Measurements from ENCODE around the gene SCAP.
"Not testable (repeated sequence)": the region's sequence is repeated elsewhere in the genome, so short reads cannot be mapped to it uniquely, and the experiment has no call there.

The SCAP gene

DNA sequence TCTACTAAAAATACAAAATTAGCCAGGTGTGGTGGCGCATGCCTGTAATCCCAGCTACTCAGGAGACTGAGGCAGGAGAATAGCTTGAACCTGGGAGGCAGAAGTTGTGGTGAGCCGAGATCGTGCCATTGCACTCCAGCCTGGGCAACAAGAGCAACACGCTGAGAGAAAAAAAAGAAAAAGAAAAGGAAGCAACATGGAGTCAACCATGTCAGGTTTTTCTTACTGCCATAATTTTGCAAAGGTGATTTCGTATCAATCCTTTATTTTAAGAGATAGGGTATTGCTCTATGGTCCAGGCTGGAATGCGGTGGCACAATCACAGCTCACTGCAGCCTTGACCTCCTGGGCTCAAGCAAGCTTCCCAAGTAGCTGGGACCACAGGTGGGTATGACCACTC, 4.5 kb upstream of the SCAP start:
- not testable (repeated sequence) for DNase-seq

DNA sequence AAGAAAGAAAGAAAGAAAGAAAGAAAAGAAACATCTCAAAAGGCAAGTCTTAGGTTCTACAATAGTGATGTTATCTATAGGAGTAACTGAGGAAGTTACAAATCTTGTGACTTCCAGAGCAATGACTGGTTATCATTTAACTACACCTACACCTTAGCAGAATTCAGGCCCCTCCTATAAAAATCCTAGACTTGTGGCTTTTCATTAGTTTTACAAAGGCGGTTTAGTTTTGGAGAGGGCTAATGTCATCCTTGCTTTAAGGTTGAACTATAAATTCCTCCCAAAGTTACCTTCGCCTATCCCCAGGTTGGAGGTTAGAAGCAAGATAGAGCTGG, 4.1 kb upstream of the SCAP start:
- no peak for DNase-seq

DNA sequence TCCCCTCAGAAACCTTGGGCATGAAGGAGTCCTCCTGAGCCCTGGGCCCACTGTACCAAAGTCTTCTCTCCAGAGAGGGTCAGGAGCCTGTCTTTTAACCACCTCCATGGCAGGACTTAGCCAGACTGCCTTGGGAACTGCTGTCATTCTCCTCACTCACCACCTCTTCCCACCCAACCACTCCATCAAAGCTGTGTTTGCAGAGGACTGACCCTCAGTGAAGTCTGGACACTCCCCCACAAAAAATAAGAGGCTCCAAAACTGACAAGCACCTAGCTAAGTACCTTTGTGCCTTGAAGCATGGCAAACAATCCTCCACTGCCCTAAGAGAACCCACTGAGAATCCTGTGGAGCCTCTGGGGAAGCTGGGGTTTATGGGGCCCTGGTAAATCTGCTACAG, 2.3 kb upstream of the SCAP start:
- no peak for DNase-seq

DNA sequence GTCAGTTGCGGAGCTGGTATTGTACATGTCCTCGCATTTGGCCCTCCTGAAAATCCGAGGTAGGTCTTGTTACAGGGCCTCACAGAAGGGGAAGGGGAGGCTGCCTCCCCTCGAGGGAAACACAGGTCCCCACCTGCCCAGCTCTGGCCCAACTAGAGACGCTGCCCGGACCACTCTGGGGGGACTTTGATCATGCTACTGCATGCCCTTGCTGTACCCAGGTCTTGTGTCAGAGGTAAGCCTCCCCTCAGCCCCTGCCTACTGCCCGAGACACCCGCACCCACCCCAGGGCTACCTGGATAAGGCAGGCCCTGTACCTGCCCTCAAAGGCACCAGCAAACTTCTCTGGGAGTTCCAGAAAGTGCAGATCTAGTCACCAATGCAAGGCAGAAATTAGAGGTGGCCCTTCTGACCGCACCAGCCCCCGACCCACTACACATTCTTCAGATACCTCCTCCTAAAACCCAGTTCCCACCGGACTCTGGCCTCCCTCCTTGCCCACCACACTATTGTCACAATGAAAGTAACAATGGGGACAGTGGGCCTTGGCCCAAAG, 981 bp upstream of the SCAP start:
- DNase-seq: no peak

DNA sequence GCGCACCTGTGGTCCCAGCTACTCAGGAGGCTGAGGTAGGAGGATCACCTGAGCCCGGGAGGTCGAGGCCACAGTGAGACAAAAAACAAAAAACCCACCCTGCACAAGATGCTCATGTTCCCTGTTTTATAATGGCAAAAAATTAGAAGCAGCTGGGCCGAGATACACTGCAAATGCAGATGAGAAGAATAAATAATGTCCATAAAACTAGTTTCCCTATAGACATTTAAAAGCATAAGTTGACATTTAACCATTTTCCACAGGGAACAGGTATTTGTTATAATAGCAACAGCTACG, 537 bp upstream of the SCAP start:
- no peak for DNase-seq

DNA sequence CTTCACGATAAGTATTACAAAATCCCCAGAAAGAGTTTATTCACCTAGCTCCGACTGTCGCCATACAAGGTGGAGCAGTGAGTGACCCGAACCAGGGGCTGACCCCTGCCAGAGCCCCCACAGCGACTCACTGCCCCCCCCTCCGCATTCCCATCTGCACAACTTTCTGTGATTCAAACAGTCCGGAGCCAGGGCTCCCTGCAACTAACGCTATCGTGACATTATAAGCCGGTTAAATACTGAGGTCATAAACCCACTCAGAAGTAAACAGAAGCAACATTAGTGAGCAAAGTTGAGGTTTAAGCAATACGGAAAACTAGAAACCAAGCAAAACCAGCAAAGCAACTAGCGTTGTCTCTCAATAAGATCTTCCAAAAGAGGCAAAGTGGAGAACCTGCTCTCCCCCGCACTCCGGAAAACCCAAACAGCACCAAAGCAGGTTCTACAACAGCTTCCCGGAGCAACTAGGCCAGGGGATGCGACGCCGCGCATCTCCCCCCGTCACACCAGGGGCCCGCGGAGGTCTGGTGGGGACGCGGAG, 642 bp downstream of the SCAP start:
- DNase-seq: no peak

DNA sequence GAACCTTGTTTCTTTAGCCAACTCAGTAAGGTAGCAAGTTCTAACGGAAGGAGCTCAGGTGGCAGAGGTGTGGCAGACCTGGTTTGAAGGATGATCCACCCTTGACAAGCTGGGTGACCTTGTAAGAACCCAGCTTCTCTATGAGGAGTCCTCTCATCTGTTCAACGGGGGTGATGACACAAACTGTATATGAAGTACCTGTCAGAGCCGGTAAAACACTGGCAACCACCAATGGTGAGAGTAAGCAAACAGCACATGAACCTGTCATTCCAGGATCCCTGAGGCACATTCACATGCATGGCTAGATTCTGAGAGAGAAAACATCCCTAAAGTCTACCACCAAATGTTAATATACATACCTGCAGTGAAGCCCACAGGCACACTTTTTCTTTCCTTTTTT, 2.4 kb downstream of the SCAP start:
- no peak for DNase-seq

DNA sequence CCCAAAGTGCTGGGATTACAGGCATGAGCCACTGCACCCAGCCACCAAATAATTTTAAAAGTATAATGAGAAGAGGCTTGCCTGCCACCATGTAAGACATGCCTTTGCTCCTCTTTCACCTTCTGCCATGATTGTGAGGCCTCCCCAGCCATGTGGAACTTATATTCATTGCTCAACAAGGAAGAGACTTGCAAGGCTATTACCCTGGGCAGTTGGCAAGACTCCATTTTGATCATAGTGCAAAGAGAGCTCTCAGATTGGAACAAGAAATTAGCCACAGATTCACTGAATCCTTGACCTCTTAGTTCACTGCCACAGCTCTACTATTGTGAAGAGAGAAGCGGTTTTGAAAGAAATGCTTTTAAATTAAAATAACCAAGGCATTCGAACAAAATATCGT, 6.1 kb downstream of the SCAP start:
- no peak for DNase-seq

DNA sequence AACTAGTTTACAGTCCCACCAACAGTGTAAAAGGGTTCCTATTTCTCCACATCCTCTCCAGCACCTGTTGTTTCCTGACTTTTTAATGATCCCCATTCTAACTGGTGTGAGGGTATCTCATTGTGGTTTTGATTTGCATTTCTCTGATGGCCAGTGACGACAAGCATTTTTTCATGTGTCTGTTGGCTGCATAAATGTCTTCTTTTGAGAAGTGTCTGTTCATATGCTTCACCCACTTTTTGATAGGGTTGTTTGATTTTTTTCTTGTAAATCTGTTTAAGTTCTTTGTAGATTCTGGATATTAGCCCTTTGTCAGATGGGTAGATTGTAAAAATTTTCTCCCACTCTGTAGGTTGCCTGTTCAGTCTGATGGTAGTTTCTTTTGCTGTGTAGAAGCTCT, 7.4 kb downstream of the SCAP start:
- DNase-seq: not testable (repeated sequence)

DNA sequence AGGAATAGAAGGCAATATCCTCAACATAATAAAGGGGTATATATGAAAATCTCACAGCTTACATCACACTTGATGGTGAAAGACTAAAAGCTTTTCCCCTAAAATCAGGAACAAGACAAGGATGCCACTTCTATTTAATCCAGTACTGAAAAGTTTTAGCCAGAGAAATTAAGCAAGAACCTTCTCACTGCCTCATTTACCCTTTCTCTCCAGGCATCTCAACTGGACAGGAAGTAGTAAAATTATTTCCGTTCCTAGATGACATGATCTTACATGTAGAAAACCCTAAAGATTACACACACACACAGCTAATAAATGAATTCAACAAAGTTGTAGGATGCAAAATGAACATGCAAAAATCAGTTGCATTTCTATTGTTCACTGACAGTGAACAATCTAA, 11.2 kb downstream of the SCAP start:
- DNase-seq: no peak

DNA sequence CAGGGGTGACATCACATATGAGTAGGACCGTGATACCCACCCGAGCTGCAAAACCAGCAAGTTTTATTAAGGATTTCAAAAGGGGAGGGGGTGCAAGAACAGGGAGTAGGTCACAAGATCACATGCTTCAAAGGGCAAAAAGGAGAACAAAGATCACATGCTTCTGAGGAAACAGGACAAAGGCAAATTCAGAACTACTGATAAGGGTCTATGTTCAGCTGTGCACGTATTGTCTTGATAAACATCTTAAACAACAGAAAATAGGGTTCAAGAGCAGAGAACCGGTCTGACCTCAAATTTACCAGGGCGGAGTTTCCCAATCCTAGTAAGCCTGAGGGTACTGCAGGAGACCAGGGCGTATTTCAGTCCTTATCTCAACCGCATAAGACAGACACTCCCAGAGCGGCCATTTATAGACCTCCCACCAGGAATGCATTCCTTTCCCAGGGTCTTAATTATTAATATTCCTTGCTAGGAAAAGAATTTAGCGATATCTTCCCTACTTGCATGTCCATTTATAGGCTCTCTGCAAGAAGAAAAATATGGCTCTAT, 16.1 kb downstream of the SCAP start:
- DNase-seq: not testable (repeated sequence)

DNA sequence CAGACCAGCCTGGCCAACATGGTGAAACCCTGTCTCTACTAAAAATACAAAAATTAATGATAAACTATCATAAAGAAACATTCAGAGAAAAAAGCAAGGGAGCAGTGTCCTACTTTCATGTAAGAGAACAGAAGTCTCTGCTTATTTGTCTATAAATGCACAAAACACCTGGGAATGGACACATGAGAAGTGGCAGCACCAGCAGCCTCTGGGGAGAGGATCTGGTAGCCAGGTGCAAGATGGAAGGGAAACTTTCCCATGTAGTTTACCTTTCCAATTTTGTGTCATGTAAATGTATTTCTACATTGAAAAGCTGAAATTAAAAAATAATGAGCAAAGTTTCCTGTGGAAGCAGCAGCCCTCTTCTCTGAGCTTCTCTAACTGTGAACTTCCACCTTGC, 18.8 kb downstream of the SCAP start:
- no peak for DNase-seq

DNA sequence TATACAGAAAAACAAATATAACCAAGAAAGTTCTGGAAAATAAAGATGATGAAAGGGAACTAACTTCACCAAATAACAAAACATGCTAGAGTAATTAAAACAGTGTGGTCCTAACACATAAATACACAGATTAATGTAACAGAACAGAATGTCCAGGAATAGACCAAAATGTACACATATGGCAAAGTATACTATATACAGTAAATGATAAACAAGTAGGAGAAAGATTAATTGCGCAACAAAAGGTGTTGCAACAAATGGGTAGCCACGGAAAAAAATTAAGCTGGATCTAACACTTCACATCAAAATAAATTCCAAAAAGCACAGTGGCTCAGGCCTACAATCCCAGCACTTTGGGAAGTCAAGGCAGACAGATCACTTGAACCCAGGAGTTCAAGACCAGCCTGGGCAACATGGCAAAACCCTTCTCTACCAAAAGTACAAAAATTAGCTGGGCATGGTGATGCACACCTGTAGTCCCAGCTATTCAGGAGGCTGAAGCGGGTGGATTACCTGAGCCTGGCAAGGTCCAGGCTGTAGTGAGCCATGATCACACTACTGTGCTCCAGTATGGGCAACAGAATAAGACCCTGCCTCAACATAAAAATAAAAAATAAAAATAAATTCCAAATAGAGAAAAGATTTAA, 19.8 kb downstream of the SCAP start:
- DNase-seq: no peak

DNA sequence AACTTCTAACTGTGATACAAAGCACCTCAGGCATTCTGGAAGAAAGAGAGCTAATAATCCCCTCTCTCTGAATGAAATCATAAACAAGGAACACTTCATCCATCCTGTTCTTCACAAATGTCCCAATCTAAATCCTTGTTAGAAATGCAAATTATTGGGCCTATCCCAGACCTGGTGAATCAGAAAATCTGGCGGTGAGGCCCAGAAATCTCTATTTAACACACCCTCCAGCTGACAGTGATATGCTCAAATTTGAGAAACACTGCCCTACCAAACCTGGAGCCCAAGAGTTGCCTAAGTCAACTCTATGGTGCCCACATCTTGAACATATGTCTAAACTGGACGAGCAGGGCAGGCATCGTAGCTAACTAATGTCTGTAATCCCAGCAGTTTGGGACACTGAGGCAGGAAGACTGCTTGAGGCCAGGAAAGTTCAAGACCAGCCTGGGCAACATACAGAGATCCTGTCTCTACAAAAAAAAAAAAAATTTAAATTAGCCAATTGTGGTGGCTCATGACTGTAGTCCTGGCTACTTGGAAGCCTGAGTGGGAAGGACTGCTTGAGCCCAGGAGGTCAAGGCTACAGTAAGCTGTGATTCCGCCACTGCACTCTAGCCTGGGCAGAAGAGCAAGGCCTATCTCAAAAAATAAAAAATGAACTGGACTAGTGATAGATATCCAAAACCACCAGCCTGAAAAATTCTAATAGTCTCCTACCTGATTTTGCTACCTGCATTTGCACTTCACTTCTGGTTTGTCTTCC, 23.1 kb downstream of the SCAP start:
- DNase-seq: no peak

DNA sequence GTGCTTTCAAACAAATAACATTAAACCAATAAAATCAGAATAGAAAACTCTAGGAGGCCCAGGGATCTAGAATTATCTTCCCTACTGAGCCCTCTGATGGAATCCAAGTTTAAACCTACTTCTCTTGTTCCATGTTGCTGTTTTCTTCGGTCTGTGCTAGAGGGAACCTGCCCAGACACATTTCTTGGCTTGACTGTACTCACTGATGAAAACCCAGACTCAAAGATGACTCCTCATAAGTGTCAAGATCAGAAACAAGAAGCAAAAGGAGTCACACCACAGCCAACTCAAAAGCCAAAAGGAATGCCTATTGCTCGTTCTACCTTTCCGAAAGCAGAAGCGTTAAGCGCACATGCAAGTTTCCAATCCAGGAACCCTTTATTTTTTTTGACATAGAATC, 31.6 kb downstream of the SCAP start:
- DNase-seq: no peak

DNA sequence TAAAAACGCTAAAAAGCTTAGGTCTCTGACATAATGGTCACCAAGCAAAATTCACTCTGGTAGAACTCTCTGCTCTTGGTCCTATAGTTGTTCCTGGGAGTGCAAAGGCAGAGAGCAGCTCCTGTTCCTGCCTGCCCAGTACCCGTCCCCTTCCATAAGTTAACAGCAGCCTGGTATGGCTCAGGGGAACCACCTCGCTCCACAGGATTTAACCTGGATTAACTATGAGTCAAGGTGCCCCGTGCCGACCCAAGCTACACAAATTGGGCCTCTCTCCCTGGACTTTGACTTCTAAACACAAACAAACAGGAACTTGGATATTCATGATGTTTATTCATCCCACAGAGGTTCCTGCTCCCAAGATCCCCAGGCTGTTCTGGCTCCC, 32.1 kb downstream of the SCAP start:
- DNase-seq: no peak

DNA sequence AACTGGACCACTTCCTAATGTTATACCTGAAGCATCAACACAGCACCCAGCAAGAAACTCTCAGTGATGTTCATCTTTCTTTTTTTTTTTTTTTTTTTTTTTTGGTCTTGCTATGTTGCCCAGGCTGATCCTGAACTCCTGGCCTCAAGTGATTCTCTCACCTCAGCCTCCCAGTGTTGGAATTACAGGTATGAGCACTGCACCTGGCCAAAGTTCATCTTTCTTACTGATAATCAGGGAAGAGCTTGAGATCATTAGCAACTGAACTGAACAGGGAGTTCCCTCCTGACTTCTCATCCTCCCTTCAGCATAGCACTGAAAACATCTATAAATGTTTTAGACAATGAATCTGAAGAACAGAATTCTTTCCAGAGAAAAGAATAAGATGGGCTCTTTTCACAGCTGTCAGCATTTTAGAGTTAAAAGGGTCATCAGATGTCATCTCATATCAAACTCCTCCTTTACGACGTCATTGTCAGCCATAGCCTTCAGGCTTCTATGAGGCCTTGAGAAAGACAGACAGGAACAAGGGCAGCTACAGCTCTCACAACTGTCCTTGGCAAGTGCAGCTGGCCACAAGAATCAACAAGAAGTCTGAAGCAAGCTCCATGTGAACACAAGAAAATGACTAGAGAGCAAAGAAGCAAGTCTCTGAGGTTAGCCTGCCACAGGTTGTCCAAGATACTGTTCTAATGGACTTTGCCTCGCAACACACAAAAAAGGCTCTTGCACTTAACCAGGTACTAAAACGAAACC, 33.8 kb downstream of the SCAP start:
- no peak for DNase-seq

DNA sequence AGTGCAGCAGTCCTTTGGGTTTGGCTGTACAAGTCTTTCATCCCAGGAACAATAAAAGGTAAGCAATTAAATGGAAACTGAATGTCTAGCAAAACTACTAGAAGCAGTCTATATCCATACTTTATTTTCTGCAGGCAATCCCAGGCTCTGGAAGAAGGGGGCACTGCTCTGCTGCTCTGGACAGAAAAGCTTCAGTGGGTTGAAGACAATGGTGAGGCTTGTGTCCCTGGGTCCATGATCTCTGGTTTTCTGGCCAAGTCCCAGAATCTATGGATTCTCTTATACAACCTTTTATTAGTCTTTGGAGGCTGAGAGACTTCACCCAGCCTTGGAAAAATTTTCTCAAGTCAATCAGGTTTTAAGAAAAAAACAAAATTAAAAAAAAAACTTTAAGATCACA, 35.6 kb downstream of the SCAP start:
- DNase-seq: no peak

DNA sequence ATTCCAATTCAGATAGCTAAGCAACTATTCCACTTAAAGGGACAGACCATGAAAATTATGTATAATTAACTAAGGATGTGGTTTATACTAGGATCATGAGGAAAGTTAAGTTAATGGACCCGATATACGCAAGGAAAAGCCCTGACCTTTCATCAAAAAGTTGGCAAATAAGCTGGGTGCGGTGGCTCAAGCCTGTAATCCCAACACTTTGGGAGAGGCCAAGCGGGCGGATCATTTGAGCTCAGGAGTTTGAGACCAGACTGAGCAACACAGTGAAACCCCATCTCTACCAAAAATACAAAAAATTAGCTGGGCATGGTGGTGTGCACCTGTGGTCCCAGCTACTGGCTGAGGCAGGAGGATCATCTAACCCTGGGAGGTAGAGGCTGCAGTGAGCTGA, 39.6 kb downstream of the SCAP start:
- DNase-seq: no peak

DNA sequence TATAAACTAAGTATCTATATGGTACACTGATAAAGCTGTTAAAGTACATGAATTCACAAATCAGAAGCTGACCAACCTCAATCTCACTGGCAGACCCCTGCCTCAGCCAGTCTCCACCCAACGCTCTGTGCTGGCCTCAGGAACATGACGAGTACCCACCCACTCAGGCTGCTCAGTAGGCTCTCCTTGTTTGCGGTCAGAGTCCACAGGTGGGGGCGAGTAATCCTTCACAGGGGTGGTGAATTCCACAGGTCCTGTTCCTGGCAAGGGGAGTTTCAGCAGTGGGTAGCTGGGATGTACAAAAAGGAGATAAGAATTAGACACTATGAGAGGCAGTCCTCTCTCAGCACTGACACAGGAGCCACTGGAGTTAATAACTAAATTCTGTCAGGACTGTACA, 40.9 kb downstream of the SCAP start:
- DNase-seq: no peak

DNA sequence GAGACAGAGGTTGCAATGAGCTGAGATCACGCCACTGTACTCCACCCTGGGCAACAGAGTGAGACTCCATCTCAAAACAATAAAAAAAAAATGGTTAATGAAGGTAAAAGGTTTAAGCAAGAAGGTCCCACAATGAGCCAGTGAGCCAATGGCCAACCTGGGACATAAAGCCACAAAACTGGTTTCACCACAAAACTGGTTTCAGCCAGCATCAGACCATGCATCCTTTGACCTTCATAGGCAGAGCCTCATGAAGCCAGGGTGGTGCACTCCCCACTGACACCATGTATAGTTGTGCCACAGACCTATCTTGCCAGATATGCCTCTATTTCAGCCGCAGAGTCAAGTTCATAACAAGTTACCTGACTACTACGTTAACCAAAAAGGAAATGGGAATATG, 41.9 kb downstream of the SCAP start:
- no peak for DNase-seq

DNA sequence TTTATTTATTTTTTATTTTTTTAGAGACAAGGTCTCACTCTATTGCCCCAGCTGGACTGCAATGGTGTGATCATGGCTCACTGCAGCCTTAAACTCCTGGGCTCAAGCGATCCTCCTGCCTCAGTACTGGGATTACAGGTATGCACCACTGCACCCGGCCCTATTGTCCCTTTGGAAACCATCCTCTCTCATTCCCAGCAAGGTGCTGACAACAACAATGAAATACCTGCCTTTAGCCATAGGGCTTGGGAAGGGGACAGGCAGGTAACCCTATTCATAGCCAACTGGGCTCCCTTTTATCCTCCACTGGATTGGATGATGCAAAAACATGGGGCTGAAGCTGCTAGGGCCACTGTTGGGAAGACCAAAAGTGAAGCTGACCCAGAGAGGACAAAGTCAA, 43.1 kb downstream of the SCAP start:
- DNase-seq: no peak

DNA sequence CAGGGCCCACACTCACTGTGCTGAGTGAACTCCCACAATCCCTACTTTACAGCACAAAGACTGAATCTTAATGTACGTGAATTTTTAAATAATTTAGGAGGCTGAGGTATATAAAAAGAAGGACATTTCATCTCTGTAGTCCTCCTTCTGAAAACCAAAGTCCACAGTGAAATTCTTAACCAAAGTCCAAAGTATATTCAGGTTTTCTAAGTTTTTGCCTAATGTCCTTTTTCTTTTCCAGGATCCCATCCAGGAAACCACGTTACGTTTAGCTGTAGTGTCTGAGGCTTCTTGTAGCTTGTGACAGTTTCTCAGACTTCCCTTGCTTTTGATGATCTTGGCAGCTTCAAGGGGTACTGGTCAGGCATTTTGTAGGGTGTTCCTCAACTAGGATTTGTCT, 44.5 kb downstream of the SCAP start:
- no peak for DNase-seq

DNA sequence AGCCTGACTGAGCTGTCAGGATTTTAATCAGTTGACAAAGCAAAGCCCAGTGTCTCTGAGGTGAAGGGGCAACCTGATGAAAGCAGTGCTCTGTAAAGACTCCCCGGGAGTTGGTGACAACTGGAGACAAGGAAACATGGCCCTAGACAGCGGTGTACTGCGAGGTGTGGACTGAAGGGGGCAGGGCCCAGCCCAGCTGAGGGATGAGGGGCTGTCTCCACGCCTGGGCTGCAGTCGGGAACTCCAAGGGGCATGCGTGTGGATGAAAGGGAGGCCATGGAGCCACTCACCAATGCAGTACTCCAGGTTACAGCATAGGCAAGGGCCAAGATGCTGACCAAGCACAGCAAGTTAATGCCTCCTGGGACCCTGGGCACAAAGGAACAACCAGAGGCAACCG, 45.1 kb downstream of the SCAP start:
- no peak for DNase-seq

Data from activated gamma-delta T cell (primary cell).